ENCODE results near the gene EXOSC10. TPM values are rescaled to one million over a fixed set of nuclear protein-coding genes. Genes with fewer than 3 reads are reported as not detected.

Gene EXOSC10
- total RNA-seq, 1 experiment from 2014 or later, result 73.0 TPM

DNA sequence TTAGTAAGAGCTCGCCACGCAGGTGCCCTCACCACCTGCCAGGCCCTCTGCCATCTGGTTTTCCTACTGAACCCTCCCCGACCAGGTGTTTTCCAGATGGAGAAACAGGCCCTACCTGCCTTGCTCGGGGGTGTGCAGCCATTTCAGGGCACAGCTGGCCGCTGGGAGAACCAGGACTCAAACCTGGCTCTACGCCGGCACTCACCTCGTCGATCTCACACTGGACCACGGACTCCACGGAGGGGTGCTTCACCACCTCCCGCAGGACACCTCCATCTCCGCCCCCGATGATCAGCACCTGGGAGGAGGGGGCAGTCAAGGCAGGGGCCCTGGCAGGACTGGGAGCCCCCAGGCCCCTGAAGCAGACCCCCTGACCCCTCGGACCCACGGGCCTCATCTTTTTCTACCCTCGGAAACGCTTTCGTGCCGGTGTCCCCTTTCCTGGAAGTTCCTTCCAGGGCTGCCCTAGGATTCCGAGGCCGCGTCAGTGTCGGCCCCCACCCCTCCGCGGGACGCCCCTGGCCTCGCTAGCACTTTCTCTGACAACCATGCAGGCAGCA lies 41.0 kb downstream of the EXOSC10 start (continued):
- TF ChIP-seq, protein P1, sequence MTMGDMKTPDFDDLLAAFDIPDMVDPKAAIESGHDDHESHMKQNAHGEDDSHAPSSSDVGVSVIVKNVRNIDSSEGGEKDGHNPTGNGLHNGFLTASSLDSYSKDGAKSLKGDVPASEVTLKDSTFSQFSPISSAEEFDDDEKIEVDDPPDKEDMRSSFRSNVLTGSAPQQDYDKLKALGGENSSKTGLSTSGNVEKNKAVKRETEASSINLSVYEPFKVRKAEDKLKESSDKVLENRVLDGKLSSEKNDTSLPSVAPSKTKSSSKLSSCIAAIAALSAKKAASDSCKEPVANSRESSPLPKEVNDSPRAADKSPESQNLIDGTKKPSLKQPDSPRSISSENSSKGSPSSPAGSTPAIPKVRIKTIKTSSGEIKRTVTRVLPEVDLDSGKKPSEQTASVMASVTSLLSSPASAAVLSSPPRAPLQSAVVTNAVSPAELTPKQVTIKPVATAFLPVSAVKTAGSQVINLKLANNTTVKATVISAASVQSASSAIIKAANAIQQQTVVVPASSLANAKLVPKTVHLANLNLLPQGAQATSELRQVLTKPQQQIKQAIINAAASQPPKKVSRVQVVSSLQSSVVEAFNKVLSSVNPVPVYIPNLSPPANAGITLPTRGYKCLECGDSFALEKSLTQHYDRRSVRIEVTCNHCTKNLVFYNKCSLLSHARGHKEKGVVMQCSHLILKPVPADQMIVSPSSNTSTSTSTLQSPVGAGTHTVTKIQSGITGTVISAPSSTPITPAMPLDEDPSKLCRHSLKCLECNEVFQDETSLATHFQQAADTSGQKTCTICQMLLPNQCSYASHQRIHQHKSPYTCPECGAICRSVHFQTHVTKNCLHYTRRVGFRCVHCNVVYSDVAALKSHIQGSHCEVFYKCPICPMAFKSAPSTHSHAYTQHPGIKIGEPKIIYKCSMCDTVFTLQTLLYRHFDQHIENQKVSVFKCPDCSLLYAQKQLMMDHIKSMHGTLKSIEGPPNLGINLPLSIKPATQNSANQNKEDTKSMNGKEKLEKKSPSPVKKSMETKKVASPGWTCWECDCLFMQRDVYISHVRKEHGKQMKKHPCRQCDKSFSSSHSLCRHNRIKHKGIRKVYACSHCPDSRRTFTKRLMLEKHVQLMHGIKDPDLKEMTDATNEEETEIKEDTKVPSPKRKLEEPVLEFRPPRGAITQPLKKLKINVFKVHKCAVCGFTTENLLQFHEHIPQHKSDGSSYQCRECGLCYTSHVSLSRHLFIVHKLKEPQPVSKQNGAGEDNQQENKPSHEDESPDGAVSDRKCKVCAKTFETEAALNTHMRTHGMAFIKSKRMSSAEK (CRISPR knock-in tag; IDR thresholded peaks at IDR 0.05; ENCODE audit: borderline replicate concordance), result no peak
- TF ChIP-seq, protein P2, sequence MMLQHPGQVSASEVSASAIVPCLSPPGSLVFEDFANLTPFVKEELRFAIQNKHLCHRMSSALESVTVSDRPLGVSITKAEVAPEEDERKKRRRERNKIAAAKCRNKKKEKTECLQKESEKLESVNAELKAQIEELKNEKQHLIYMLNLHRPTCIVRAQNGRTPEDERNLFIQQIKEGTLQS (CRISPR knock-in tag; conservative IDR thresholded peaks at IDR 0.05), result no peak
- TF ChIP-seq, protein P3, sequence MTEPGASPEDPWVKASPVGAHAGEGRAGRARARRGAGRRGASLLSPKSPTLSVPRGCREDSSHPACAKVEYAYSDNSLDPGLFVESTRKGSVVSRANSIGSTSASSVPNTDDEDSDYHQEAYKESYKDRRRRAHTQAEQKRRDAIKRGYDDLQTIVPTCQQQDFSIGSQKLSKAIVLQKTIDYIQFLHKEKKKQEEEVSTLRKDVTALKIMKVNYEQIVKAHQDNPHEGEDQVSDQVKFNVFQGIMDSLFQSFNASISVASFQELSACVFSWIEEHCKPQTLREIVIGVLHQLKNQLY (CRISPR knock-in tag; IDR thresholded peaks at IDR 0.05), result no peak
- no peak for TF ChIP-seq GTF2I (CRISPR knock-in tag; conservative IDR thresholded peaks at IDR 0.05)
- TF ChIP-seq HMGA2 (CRISPR knock-in tag; IDR thresholded peaks at IDR 0.05), result no peak
- no peak for TF ChIP-seq TP53 (CRISPR knock-in tag; IDR thresholded peaks at IDR 0.05)
- TF ChIP-seq, protein P4, sequence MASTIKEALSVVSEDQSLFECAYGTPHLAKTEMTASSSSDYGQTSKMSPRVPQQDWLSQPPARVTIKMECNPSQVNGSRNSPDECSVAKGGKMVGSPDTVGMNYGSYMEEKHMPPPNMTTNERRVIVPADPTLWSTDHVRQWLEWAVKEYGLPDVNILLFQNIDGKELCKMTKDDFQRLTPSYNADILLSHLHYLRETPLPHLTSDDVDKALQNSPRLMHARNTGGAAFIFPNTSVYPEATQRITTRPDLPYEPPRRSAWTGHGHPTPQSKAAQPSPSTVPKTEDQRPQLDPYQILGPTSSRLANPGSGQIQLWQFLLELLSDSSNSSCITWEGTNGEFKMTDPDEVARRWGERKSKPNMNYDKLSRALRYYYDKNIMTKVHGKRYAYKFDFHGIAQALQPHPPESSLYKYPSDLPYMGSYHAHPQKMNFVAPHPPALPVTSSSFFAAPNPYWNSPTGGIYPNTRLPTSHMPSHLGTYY (CRISPR knock-in tag; IDR thresholded peaks at IDR 0.05), result no peak
- TF ChIP-seq, protein P5, sequence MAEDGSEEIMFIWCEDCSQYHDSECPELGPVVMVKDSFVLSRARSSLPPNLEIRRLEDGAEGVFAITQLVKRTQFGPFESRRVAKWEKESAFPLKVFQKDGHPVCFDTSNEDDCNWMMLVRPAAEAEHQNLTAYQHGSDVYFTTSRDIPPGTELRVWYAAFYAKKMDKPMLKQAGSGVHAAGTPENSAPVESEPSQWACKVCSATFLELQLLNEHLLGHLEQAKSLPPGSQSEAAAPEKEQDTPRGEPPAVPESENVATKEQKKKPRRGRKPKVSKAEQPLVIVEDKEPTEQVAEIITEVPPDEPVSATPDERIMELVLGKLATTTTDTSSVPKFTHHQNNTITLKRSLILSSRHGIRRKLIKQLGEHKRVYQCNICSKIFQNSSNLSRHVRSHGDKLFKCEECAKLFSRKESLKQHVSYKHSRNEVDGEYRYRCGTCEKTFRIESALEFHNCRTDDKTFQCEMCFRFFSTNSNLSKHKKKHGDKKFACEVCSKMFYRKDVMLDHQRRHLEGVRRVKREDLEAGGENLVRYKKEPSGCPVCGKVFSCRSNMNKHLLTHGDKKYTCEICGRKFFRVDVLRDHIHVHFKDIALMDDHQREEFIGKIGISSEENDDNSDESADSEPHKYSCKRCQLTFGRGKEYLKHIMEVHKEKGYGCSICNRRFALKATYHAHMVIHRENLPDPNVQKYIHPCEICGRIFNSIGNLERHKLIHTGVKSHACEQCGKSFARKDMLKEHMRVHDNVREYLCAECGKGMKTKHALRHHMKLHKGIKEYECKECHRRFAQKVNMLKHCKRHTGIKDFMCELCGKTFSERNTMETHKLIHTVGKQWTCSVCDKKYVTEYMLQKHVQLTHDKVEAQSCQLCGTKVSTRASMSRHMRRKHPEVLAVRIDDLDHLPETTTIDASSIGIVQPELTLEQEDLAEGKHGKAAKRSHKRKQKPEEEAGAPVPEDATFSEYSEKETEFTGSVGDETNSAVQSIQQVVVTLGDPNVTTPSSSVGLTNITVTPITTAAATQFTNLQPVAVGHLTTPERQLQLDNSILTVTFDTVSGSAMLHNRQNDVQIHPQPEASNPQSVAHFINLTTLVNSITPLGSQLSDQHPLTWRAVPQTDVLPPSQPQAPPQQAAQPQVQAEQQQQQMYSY (CRISPR knock-in tag; IDR thresholded peaks at IDR 0.05), result no peak

DNA sequence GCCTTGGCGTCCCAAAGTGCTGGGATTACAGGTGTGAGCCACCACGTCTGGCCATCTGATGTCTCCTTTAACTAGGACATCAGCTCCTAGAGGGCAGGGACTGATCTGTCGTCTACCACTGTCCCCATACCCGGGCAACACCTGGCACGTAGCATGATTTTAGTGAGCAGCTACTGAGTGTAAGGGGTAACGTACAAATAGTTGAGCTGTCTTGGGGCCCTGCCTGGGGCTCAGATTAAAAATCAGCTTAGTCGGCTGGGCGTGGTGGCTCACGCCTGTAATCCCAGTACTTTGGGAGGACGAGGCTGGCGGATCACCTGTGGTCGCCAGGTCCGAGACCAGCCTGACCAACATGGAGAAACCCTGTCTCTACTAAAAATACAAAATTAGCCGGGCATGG lies 41.6 kb downstream of the EXOSC10 start:
- ChIA-PET CTCF (interaction anchor here (0.7 to 3.2 kb wide), 7 partner anchors 12 to 125 kb away, joined by 3 to 41 read pairs (median 3); no protein-coding TSS in a partner anchor), POLR2A (no interaction called here)
- H3K36me3 Mint-ChIP-seq, result peaks cover 23% of the 10 kb centered on the region
- no peaks in the 10 kb centered on the region for H3K9me3 Mint-ChIP-seq
- ATAC-seq (no peak), DNase-seq (ENCODE audit: low spot score) (no peak)
- peaks cover 22% of the 10 kb centered on the region for H3K4me1 Mint-ChIP-seq
- no peak overlapping the region for H3K27ac Mint-ChIP-seq
- H3K27me3 Mint-ChIP-seq (ENCODE audit: low read depth), result no peaks in the 10 kb centered on the region
- H3K4me3 Mint-ChIP-seq, result peak overlapping the region; percentile 94
- TF ChIP-seq, protein P6, sequence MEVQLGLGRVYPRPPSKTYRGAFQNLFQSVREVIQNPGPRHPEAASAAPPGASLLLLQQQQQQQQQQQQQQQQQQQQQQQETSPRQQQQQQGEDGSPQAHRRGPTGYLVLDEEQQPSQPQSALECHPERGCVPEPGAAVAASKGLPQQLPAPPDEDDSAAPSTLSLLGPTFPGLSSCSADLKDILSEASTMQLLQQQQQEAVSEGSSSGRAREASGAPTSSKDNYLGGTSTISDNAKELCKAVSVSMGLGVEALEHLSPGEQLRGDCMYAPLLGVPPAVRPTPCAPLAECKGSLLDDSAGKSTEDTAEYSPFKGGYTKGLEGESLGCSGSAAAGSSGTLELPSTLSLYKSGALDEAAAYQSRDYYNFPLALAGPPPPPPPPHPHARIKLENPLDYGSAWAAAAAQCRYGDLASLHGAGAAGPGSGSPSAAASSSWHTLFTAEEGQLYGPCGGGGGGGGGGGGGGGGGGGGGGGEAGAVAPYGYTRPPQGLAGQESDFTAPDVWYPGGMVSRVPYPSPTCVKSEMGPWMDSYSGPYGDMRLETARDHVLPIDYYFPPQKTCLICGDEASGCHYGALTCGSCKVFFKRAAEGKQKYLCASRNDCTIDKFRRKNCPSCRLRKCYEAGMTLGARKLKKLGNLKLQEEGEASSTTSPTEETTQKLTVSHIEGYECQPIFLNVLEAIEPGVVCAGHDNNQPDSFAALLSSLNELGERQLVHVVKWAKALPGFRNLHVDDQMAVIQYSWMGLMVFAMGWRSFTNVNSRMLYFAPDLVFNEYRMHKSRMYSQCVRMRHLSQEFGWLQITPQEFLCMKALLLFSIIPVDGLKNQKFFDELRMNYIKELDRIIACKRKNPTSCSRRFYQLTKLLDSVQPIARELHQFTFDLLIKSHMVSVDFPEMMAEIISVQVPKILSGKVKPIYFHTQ (CRISPR knock-in tag; IDR thresholded peaks at IDR 0.05), result no peak
- TF ChIP-seq, protein P3 (CRISPR knock-in tag; IDR thresholded peaks at IDR 0.05), result no peak
- TF ChIP-seq JUN (CRISPR knock-in tag; IDR thresholded peaks at IDR 0.05), result no peak
- no peak for TF ChIP-seq ZBTB21 (CRISPR knock-in tag; IDR thresholded peaks at IDR 0.05; ENCODE audit: borderline replicate concordance)
- TF ChIP-seq, protein P7, sequence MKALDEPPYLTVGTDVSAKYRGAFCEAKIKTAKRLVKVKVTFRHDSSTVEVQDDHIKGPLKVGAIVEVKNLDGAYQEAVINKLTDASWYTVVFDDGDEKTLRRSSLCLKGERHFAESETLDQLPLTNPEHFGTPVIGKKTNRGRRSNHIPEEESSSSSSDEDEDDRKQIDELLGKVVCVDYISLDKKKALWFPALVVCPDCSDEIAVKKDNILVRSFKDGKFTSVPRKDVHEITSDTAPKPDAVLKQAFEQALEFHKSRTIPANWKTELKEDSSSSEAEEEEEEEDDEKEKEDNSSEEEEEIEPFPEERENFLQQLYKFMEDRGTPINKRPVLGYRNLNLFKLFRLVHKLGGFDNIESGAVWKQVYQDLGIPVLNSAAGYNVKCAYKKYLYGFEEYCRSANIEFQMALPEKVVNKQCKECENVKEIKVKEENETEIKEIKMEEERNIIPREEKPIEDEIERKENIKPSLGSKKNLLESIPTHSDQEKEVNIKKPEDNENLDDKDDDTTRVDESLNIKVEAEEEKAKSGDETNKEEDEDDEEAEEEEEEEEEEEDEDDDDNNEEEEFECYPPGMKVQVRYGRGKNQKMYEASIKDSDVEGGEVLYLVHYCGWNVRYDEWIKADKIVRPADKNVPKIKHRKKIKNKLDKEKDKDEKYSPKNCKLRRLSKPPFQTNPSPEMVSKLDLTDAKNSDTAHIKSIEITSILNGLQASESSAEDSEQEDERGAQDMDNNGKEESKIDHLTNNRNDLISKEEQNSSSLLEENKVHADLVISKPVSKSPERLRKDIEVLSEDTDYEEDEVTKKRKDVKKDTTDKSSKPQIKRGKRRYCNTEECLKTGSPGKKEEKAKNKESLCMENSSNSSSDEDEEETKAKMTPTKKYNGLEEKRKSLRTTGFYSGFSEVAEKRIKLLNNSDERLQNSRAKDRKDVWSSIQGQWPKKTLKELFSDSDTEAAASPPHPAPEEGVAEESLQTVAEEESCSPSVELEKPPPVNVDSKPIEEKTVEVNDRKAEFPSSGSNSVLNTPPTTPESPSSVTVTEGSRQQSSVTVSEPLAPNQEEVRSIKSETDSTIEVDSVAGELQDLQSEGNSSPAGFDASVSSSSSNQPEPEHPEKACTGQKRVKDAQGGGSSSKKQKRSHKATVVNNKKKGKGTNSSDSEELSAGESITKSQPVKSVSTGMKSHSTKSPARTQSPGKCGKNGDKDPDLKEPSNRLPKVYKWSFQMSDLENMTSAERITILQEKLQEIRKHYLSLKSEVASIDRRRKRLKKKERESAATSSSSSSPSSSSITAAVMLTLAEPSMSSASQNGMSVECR (CRISPR knock-in tag; IDR thresholded peaks at IDR 0.05; ENCODE audit: borderline replicate concordance), result no peak
- TF ChIP-seq ZNF416 (CRISPR knock-in tag; IDR thresholded peaks at IDR 0.05), result no peak
- no peak for TF ChIP-seq ZNF219 (CRISPR knock-in tag; IDR thresholded peaks at IDR 0.05; ENCODE audit: borderline replicate concordance)
- TF ChIP-seq, protein P8, sequence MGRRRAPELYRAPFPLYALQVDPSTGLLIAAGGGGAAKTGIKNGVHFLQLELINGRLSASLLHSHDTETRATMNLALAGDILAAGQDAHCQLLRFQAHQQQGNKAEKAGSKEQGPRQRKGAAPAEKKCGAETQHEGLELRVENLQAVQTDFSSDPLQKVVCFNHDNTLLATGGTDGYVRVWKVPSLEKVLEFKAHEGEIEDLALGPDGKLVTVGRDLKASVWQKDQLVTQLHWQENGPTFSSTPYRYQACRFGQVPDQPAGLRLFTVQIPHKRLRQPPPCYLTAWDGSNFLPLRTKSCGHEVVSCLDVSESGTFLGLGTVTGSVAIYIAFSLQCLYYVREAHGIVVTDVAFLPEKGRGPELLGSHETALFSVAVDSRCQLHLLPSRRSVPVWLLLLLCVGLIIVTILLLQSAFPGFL (CRISPR knock-in tag; IDR thresholded peaks at IDR 0.05; ENCODE audit: borderline replicate concordance), result no peak
